HG02852 (cell line): ENCODE measurements around the gene REL.
"Not testable (repeated sequence)": the region's sequence is repeated elsewhere in the genome, so short reads cannot be mapped to it uniquely, and the experiment has no call there.

Source experiments
- ATAC-seq: cut with Tn5 transposase; IDR thresholded peaks from one replicate; pipeline ENCODE4 v1.9.1; 2021; ENCODE audit warnings: mild to moderate bottlenecking, moderate library complexity; ENCODE audit not compliant: unreplicated experiment

Gene REL

DNA sequence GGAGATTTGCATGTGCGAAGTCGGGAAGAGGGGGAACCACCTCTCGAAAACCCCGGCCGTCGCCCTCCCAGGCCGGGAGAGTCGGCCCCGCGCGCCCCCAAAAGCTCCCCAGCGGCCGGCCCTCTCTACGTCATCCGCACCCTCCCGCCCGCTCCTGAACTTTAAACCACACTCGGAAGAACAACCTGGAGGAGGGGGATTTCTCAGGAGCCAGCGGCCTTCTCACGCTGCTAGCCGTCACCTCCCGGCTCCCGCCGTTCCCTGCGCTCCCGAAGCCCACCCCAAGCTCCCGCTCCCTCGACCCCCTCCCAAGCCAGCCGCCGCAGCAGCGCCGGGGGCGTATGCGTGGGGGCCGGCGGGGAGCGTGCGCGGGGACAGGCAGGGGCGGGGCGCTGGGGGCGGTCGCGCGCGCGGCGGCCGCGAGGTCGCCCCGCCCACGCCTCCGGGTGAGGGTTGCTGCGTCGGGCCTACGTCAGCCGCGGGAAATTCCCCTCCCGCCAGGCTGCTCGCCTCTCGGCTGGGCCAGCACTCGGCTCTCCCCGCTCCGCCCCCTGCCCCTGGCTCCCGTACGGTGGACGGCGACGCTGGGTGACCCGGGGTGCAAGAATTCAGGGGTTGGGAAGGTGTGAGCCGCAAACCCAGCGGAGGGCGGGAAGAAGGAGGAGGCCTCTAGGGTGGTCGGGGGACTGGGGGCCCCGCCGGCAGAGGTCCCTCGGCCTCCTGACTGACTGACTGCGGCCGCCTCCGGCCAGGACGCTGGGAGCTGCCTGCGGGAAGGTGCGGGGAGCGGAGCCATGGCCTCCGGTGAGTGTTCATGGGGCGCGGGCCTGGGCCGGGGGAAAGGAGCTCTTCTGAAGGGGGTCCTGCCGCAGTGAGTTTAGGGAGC is at the start of gene REL:
REL (plus strand) TSS at position 528 of the 886 bp plus-strand sequence; CDS start at position 795, 267 bp downstream.
- ATAC-seq, result peak; percentile 78

DNA sequence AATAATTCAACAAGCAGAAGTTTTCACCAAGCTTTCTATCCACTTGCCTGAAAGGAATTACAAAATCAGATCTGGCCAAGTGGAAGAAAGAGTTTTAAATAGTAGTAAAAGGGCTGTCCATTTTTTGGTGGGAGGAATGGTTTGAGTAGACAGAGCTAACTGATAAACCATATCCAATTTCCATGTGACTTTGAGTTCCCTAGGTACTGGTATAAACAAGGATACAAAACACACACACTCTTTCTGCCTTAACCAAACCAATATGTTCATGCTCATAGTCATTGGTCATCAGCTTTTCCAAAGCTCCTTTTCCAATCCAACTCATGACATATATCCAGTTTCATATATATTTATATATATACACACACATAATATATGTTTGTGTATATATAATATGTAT is 49.5 kb upstream of the REL start:
- ATAC-seq, result no peak

GRCh38 chr2:60832621-60833020 is 48.8 kb upstream of the REL start:
- ATAC-seq, result no peak

- peak; percentile 42 for ATAC-seq
These were observed 47.1 kb upstream of the REL start for GRCh38 chr2:60834270-60834717.

GRCh38 chr2:60836491-60836890 is 44.9 kb upstream of the REL start:
- no peak for ATAC-seq

DNA sequence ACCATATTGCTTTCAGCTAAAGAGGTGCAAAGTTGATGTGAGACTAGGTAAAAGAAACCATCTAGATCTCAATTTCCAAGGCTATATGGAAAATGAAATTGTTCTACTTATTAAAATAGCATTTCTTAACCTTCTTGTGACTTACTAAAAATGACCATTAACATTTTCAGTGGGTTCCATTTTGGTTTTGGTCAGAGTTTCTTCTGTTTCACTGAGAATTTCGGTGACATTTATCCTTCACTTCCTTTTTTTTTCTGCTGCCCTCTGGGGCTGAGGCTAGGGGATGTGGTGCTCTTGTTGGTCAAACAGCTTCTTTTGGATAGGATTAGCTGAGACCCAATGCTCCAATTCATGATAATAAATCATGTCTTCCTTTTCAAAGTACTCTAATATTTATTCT is 44.3 kb upstream of the REL start:
- ATAC-seq, result peak; percentile 24

GRCh38 chr2:60838481-60838880 is 42.9 kb upstream of the REL start:
- ATAC-seq, result no peak

DNA sequence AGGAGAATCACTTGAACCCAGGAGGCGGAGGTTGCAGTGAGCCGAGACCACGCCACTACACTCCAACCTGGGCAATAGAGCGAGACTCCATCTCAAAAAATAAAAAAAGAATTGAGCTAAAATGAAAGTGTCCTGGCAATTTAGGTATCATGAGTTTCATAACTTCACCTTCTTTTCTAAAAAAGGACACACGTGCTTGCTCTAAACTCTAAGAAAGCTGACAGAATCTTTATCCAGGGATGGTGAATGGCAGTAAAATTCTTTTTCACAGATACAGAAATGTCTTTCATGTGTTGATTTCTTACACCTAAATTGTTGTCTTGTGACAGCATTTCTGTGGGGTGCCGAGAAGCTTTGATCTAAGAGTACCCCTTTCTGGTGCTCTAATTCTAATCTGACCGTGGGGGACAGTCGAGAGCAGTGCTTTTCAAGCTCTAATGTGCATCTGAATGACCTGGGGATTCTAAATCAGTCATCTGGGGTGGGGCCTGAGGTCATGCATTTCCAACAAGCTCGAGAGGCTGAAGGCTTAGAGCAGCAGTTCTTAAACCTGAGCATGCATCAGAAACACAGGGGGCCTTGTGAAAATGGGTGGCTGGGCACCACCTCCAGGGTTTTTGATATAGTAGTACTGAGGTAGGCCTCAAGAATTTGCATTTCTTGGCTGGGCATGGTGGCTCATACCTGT is 42.1 kb upstream of the REL start:
- peak; percentile 58 for ATAC-seq

- ATAC-seq, result peak; percentile 54
These were observed 40.5 kb upstream of the REL start for GRCh38 chr2:60840880-60841279.

DNA sequence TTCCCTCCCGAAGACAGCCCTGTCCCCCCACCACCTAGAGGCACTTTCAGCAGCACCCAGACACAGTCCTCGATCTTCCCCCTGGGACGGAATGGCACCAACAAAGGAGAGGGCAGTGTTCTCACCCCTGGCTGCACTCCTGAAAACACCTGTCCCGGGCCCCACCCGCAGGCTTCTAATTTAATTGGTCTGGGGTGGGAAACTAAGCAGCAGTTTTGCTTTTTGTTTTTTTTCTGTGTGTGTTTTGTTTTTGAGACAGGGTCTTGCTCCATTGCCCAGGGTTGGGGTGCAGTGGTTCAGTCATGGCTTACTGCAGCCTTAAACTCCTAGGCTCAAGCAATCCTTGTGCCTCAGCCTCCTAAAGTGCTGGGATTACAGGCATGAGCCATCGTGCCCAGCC is 38.4 kb upstream of the REL start:
- no peak for ATAC-seq

- no peak for ATAC-seq
These were observed 37.3 kb upstream of the REL start for GRCh38 chr2:60844105-60844504.

- no peak for ATAC-seq
These were observed 33.5 kb upstream of the REL start for GRCh38 chr2:60847854-60848253.

GRCh38 chr2:60849187-60849586 is 32.2 kb upstream of the REL start:
- ATAC-seq, result no peak

- ATAC-seq, result no peak
These were observed 29.0 kb upstream of the REL start for GRCh38 chr2:60852282-60852860.

DNA sequence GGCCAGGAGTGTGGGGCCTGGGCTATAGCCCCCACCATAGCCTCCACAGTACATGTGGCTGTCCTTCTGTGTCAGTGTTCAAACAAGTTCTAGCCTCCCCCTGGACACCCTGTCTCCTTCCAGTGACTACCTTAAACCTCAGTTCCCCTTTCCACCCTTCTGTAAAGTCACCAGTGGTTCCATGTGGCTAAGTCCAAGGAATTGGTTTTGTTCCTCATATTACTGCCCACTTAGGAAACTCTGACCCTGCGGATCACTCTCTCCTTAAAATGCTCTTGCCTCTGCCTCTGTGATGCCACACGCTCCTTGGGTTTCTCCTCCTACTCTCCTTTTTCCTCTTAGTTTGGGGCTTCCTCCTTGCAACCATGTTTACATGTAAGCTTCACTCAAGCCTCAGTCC is 27.8 kb upstream of the REL start:
- ATAC-seq, result no peak

GRCh38 chr2:60855989-60856669 is 25.2 kb upstream of the REL start:
- ATAC-seq, result no peak

DNA sequence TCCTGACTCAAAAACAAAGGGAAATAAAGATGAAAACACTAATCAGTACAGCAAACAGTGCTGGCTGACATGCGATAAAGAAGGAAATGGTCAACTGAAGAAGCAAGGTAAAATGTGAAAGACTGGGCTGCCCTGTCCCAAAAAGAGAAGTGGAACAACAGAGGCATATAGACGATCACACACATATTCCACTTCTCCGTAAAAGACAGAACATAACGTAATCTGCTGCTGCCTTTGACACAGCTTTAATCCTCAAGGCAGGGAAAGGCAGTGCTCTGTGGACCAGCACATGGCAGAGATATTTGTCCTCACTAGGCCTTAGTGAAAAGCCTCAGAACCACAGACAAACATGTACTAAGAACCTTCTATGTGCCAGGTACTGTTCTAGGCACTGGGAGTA is 24.3 kb upstream of the REL start:
- no peak for ATAC-seq

- no peak for ATAC-seq
These were observed 22.5 kb upstream of the REL start for GRCh38 chr2:60858897-60859311.

DNA sequence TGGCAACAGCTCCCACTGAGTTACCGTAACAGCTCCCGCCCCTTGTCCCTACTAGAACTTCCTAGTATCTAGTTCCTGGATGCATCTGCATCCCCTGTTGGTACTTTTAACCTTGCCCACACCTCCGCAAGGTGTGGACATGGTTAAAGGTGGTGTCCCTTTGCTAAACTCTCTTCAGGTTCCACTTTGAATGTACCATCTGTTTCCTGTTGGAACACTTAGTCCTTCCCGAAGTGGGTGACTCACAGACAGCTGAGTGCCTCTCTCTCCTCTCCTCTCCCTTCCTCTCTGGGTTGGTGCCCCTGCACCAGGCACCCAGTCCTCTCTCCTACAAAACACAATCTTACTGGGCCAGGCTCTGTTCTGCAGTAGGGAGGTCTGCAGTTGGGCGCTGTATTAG is 19.6 kb upstream of the REL start:
- ATAC-seq, result no peak

DNA sequence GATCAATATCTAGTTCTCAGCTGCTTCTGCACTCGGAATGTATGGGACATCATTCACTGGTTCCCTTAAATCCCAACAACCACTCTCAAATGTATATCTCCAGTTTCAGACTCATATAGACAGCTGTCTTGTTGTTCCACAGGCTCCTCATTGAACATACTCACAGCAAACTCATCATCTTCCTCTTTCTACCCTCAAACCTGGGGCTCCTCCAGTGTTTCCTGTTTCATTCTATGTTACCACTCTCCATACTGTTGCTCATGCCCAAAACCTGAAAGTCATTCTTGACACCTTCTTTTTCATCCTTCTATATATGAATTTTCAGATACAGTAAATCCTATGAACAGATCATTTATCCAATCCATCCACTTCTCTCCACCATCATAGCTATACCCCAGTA is 18.7 kb upstream of the REL start:
- ATAC-seq, result no peak

DNA sequence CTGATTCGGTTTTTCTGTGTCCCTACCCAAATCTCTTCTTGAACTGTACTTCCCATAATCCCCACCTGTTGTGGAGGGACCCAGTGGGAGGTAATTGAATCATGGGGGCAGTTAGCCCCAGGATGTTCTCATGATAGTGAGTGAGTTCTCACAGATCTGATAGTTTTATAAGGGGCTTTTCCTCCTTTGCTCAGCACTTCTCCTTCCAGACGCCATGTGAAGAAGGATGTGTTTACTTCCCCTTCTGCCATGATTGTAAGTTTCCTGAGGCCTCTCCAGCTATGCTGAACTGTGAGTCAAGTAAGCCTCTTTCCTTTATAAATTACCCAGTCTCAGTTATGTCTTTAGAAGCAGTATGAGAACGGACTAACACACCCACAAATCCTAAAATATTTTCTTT is 16.0 kb upstream of the REL start:
- ATAC-seq, result not testable (repeated sequence)
